HL-60/S4 treated with retinoic acid at 250 ng/mL for 4 days and 3 days (cell line): ENCODE results near the gene SLC39A7.

Source experiments
- in situ Hi-C: fragments of 300-500 bp; cut with MboI; formaldehyde crosslinking; loops from 2 replicates; pipeline ENCODE4 v1.7.0; 2022; ENCODE audit warnings: low sequenced_read_pairs

Gene SLC39A7, protein sequence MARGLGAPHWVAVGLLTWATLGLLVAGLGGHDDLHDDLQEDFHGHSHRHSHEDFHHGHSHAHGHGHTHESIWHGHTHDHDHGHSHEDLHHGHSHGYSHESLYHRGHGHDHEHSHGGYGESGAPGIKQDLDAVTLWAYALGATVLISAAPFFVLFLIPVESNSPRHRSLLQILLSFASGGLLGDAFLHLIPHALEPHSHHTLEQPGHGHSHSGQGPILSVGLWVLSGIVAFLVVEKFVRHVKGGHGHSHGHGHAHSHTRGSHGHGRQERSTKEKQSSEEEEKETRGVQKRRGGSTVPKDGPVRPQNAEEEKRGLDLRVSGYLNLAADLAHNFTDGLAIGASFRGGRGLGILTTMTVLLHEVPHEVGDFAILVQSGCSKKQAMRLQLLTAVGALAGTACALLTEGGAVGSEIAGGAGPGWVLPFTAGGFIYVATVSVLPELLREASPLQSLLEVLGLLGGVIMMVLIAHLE

DNA sequence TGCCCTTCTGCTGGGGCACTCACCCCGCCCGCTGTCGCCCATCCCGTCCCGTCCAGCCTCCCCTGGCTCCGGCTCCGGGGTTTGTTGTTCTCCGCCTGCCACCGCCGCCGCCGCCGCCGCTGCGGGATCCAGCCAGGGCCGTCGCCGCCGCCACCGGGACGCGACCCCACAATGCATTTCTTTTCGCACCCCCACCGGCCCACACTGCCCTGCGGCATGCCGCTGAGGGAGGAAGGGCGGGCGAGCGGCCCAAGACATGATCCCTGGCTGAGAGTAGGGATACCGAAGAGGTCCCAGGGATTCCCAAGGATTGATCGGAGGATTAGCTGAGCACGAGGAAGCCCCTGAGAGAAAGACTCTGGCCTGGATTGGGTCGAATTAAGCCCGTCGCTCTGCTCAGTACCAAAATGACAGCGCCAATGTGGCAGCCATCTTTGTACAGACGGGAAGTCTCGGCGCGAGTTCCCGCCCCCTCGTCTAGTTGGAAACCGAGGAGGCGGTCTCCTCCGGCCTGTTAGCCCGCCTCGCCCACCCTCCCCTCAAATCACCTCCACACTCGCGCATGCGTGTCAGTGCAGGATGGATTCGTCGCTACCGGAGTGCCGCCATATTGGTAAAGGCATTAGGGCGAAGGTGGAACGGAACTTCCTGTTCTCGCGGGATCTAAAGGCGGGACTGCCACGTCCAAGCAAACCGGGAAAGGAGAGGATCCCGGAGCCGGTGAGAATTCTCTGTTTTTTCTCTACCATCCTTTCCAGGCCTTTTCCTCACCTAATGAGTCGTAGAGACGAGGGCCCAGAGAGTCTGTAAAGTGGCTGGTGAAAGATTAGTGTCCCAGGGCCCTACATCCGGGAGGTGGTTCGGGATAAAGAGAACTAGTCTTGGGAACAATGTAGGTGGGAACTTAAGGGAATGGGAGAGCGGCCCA, at the start of gene SLC39A7, which contains the start of gene RXRB:
Gene SLC39A7 (plus strand): TSS at position 649 of the 928 bp plus-strand sequence. CDS start 379 bp downstream, outside the sequence.
Gene RXRB (minus strand): TSS at position 447 of the 928 bp plus-strand sequence. CDS start 189 bp downstream, at position 258.
- in situ Hi-C loops = no loop called here

DNA sequence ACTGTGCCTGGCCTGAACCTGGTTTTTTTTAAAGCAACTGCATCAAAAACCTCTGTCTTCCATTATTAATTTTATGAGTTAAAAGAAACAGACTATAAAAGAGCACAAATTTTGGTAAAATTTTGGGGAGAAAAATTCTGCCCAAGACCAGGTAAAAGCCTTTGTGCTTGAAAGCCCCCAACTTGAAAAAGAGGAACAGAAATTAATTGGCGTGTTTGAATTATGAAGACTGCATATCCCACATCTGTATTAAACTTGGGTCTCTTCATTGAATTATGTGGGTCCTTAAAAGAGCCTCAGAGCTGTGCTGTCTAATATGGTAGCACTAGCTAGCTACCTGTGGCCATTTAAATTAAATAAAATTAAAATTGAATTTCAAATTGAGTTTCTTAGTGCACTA, 49.6 kb upstream of the SLC39A7 start:
- in situ Hi-C loops = no loop called here

DNA sequence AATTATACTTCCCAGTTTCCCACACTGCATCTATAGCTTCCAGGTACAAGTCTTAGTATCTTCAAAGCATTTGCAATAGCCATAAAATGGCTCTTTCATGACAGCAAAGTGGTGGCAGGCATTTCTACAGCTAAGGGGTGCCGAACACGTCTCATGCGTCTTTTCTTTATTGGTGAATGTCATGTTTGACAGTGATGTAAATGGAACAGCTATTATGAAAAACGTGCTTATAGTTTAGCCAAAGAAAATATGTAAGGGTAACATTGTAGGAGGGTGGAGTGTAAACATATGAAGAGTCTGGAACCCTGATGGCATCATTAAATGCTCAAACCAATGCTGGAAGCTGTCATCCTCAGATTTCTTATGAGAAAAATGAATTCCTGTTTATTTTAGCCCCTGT, 46.3 kb upstream of the SLC39A7 start:
- in situ Hi-C loops = no loop called here

DNA sequence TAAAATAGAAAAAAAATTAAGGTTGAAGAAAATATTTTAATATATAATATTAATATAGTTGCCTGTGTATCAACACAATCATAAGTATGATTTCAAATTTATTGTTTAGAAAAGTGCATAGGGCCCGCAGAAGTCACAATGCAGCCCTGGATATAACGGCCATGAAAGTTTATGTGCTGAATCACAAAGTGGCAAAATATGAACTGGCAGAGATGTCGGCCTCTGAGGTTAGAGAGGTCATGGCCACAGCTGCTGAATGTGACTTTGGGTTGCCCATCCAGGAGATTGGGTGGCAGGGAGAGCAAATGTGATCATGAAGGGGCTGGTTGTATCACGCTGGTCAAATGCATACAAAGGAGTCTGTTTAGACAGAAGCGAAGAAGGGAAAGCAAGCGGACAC, 44.1 kb upstream of the SLC39A7 start:
- in situ Hi-C loops = no loop called here

DNA sequence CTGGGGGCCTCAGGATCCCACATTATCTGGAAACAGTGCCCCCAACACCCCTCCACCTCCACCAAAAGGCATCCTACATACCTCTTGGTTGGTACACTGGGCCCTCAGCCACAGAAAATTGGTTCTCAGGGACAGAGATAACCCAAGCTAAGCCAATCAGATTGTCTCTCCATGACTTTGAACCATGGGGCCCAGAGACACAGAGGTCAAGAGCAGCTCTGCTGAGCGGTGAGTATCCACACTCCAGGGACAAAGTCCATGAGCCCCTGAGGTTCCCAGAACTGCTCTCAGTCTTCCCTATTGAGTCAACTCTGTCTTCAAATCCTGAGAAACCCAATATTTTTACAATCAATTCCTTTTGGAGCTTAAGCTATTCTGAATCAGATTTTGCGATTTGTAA, 43.7 kb upstream of the SLC39A7 start:
- in situ Hi-C loops = no loop called here

DNA sequence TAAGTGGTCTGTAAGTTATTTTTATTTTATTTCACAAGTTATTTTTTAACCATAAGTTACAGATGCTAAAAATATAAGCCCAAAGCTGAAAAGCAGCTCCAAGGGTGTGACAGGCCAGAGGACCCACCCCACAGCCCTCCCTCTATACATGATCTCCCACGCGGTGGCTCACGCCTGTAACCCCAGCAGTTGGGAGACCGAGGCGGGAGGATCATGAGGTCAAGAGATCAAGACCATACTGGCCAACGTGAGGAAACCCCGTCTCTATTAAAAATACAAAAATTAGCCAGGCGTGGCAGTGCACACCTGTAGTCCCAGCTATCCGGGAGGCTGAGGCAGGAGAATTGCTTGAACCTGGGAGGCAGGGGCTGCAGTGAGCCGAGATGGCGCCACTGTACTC, 40.6 kb upstream of the SLC39A7 start:
- in situ Hi-C loops = no loop called here

DNA sequence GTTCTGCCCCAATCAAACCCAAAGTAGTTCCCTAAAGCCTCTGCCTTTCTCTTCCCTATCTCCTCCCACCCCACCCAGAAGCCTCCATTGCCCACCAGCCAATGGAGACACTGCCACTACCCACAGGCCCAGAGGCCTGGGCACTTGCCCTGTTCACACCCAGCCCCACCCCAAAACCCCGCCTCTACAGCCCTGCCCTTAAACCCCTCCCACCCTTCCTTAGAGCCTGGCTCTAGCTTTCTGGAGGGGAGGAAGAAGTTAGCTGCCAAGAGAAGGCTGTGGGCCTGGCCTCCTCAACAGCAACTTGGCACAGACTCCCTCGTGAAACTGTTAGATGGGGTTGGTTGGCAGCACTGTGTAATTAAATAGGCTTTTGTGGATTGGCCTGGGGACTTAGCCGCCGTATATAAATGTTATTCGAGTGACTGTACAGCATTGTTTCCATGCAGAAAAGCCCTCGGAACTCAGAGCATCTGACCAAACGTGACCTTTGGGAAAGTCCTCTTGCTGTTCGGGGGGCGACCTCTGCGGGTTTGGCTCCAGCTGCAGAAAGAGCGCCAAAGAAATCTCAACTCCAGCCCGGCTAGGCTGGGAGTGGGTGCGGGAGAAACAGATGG, 39.8 kb upstream of the SLC39A7 start:
- in situ Hi-C loops = no loop called here

DNA sequence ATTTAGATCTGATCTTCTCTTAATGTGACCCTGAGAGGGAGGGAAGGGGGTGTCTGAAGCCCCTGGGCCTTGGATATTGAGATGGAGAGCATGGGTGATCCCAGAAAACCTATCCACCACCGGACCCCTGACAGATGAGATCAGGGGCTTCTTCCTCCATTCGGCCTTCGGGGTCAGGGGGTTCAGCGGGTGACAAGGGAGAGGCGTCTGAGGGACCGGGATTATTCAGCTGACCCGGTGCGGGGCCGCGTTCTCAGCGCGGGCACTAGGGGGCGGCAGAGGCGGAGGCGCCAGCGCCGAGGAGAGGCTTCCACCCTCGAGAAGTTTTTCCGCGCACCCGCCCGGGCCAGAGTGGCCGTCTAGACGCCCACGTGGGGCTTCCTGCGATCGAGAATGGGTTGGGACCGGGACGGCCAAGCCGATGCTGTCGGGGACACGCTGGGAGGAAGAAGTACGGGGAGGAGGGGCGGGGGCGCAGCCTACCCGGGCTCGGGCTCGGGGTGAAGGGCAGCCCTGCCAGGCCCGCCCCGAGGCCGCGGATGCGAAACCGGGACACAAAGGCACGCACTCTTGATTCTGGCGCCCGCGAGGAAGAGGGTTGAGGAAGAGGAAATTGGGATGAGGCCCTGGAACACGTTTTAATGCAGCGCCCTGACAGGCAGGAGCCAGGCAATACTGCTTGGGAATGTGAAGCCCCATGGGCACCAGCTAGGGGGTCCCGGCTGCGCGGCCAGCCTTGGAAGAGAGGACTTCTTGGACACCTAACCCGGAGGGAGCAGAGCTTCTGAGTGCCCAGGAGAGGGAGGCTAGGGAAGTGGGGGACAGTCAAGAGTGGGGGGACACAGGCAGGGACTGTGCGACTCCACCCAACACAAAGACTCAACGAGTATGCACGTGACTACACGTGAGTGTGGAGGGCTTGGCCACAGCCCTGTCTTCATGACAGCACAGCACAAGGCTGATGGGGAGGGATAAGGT, 39.0 kb upstream of the SLC39A7 start:
- in situ Hi-C loops = no loop called here

DNA sequence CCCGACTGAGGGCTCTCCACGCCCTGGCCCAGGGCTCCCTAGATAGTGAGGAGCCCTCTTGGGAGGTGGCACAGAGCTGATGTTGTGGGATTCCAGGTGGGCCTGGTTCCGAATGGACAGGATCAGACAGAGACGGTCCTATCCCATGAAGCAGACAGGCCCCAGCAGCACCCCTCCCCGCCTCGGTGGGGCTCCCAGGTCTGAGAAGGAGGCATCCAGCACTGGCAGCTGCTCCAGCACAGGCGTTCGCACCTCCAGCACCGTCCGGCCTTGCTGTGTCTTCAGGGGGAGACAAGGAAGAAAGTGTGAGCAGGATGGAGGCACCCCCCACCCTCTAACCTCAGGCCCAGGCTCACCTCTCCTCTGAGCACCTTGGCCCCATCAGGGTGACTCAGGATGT, 37.1 kb upstream of the SLC39A7 start:
- in situ Hi-C loops = no loop called here

DNA sequence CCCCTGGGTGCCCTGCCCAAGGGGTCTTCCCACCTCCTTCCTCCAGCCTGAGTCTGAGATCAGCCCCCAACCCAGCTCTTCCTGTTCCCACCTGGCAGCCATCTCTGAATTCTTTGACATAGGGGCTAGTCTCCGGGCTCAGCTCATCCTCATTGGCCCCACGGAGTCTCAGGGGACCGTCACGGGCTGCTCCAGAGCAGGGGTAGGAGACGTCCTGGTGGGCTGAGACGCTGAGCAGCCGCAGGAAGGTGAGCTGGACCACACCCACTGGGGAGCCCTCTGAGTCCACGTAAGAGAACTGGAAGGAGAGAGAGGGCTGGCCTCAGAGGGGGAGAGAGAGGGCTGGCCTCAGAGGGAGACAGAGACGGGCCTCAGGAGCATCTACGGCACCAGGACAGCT, 36.5 kb upstream of the SLC39A7 start:
- in situ Hi-C loops = no loop called here

DNA sequence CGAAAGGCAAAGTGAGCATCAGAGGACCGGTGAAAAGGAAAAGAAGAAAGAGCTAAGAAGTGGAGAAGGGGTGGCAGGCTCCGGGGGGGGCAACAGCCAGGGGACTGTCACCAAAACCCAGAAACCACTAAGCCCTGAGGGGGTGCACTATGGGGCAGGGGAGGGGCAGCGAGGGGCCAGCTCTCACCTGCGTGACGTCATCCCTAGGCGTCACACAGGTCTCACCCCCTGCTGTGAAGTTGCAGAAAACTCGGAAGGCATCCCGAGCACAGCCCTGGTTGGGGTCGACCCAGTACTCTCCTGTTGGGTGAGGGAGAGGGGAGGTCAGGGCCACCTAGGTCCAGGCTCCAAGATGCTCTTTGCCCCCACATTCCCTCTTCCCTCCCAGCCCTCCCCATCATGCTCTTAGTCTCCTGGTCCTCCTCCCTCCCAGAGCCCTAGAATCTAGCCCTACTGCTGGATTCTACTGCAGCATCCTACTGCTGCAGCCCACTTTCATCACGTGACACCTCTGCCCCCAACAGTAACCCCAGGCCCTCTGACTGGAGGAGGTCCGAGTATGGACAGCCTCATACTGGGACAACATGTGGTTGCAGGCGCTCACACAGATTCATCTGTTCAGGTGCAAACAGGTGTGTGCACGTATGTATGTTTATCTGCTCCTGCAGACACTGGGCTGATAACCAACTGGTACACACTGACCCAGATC, 35.8 kb upstream of the SLC39A7 start:
- in situ Hi-C loops = no loop called here

DNA sequence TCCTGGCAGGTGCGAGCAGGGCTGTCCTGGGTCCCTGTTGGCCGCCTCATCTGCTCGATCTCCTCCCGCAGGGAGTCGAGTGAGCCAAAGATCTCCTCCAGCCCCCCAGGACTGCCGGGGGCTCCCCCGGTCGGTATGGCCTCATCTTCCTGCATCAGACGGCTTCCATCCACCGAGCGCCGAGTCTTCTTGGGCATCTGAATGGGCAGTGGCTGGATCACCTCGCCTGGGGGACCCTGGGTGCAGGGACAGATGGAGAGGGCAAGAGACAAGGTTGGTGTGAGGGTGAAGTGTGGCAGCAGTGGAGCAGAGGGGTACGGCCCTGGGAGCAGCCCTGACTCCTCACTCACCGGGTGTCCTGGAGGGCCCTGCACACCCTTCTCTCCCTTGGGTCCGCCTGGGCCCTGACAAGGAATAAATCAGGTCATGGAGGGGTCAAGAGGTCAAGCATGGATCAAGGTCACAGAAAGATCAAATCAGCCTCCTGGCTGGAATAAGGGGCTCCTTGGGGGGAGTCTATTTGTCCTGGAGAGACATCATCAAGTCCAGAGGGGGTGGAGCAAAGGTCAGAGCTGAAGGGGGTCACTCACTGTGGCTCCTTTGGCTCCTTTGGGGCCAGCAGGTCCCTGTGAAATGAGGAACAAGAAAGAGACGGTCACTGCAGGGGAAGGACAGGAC, 34.9 kb upstream of the SLC39A7 start:
- in situ Hi-C loops = no loop called here

DNA sequence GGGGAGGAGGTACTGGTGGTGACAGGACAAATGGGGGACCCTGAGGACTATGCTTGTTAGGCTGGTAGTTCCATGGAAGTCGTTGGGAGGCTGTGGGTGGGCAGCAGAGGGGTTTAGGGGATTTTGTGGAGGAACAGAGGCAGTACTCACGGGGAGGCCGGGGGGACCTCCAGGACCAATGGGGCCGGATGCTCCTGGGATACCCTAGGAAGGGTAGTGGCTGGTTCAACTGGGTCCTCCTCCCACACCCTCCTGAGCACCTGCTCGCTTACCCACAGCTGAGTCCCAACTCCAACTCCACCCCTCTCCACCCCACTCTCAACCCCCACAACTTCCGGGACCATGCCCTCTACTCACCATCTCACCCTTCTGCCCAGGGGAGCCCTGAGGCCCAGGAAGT, 34.3 kb upstream of the SLC39A7 start:
- in situ Hi-C loops = no loop called here

DNA sequence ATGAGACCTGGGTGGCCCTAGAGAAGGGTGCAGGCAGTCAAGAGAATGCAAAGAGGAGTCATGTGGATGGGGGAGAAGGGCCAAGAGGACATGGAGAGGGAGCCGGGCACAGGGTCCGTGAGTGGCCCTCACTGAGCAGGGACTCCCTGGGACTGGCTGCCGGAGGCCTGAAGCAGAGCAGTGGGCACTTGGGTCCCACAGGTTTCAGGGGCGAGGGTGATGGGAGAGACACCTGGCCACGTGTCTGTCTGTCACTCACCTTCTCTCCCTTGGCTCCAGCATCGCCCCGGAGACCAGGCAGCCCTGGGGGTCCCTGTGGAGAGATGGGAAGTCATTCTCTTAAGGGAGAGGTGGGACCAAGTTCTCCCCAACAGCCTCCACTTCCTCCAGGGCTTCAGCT, 33.9 kb upstream of the SLC39A7 start:
- in situ Hi-C loops = no loop called here

DNA sequence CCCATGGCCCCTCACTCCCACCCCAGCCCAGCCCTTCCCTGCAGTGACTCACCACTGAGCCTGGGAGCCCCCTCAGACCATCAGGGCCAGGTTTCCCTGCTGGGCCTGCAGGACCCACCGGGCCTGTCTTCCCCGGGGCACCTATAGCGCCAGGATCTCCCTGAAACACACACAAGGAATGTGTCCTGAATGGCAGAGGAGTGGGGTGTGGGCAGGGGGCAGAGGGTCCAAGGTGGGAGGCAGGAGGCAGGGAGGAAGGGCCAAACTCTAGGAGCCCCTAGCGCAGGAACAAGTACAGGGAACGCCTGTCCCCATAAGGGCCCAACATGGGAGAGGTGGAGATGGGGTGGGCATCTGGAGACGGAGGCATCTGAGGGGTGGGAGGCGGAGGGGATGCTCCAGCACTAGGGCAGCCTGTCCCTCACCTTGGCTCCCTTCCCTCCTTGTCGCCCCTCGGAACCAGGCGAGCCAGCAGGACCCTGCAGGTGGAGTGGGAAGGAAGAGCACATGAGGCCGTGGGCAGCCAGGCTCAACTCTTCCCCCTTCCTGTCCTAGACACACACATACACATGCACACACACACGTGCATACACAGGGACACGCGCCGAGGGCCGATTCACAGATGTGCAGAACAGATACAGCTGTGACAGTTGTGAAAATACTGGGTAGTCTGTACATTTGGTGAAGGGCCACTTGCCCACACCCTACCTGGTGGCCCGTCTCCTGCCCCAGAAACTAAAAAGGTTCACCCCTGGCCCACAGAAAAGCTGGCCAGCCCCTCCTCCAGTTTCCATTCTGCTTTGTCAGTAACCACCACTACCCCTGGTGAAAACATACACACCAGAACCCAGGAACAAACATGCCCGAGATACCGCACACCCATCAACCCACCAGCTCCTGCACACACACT, 33.0 kb upstream of the SLC39A7 start:
- in situ Hi-C loops = no loop called here

DNA sequence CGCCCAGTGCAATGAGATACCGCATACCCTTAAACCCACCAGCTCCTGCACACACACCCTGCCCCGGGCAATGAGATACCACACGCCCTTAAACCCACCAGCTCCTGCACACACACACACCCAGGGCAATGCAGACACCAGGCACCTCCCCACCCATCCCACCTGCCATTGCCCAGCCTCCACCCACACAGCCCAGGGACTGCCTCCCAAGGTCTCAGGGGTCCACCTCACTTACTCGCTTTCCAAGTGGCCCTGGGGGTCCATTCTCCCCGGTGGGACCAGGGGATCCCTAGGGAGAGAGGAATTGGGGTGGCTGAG, 32.4 kb upstream of the SLC39A7 start:
- in situ Hi-C loops = no loop called here

DNA sequence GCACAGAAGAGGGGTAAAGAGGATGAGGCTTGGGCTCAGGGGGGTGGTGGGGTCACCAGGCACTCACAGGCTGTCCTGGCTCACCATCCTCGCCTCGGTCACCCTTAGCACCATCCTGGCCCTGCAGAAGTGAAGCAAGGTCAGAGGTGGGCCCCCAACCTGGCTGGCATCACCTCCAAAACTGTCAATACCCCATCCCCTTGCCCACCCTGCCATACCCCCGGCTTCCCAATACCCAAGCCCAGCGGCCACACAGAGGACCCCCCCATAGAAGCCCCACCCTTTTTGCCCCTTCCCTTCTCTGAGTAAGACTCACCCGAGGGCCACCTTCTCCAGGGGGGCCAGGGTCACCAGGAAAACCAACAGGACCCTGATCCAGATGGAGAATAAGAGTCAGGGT, 32.0 kb upstream of the SLC39A7 start:
- in situ Hi-C loops = no loop called here
